GM19455 (cell line): ENCODE results near the gene NUTM2A.
"Not testable (repeated sequence)": the region's sequence is repeated elsewhere in the genome, so short reads cannot be mapped to it uniquely, and the experiment has no call there.

Source experiments
- ATAC-seq: cut with Tn5 transposase; IDR thresholded peaks from one replicate; pipeline ENCODE4 v1.9.1; 2021; ENCODE audit not compliant: unreplicated experiment

Gene NUTM2A, protein sequence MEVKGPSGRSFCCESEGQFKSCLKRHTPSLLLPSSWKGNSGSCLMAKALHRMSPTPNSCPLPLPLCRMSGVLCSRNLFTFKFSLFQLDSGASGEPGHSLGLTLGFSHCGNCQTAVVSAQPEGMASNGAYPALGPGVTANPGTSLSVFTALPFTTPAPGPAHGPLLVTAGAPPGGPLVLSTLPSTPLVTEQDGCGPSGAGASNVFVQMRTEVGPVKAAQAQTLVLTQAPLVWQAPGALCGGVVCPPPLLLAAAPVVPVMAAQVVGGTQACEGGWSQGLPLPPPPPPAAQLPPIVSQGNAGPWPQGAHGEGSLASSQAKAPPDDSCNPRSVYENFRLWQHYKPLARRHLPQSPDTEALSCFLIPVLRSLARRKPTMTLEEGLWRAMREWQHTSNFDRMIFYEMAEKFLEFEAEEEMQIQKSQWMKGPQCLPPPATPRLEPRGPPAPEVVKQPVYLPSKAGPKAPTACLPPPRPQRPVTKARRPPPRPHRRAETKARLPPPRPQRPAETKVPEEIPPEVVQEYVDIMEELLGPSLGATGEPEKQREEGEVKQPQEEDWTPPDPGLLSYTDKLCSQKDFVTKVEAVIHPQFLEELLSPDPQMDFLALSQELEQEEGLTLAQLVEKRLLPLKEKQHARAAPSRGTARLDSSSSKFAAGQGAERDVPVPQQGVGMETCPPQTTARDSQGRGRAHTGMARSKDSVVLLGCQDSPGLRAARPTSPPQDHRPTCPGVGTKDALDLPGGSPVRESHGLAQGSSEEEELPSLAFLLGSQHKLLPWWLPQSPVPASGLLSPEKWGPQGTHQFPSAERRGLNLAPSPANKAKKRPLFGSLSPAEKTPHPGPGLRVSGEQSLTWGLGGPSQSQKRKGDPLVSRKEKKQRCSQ

DNA sequence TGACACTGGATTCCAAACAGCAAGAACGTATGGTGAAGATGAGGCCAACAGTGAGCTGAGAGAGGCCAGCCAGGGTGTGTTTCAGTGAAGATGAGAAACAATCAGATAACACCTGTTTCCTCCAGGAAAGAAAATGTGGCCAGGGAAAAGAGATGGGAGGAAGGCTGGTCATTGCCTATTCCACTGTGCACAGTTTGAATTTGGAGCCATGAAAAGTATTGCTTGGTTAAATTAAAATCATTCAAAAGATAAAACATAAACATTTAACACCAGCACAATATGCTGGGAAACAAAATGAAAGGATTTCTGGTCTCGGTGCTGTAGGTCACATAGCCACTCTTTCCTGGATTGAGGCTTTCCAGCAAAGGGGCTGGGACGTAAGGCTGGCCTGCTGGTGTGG, at the start of gene NUTM2A:
Gene NUTM2A, plus strand, starts transcription at position 301 of the 400 bp plus-strand sequence. CDS start 383 bp downstream, outside the sequence.
- ATAC-seq: not testable (repeated sequence)

DNA sequence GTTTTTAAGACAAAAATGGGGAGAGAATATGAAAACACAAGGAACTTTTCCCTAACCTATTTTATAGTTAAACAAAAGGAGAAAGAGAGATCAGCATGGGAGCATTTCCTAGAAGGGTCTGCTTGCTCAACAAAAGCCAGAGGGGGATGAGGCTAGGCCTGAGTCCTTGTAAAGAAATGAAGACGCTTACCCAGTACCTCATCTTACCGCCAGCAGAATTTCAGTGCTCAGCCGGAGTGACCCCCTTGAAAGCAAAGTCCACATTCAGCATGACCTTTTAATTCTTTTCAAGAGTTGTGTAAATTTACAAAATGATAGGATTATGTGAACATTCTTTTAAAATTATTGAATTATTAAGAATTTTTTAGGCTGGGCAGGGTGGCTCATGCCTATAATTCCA, 47.7 kb upstream of the NUTM2A start:
- not testable (repeated sequence) for ATAC-seq

DNA sequence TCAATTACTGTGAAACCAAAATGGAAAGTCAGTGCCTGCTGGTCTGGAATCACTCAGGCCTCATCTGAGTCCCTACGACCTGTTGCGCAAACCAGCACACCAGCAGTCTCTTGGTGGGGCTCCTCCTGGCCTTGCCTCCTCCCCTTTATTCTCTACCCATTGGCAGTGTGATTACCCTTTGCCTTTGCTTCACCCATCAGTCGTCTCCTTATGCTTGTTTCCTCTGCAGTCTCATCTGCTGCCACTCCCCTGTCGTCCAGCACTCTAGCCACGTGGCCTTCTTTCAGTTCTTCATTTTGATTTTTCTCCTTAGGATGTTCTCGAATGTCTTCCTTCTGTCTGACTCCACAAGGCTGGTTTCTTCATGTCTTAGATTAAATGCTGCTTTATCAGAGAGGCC, 40.8 kb upstream of the NUTM2A start:
- not testable (repeated sequence) for ATAC-seq

DNA sequence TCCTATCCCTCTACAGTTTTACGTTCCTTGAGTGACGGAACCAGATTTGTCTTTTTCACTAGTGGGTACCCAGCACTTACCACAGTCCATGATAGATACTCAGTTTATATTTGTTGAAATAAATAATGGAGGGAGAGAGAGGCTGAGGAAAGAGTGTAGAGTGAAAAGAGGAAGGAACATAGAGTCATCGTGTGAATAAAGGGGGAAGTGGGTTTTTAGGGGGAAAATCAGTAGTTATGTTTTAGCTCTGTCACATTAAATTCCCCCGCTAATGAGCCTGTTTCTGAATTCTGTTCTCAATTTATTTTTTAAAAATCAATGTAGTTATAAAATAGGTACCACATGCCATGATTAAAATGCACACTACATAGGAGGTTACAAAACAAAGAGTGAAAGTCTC, 39.2 kb upstream of the NUTM2A start:
- ATAC-seq: not testable (repeated sequence)

DNA sequence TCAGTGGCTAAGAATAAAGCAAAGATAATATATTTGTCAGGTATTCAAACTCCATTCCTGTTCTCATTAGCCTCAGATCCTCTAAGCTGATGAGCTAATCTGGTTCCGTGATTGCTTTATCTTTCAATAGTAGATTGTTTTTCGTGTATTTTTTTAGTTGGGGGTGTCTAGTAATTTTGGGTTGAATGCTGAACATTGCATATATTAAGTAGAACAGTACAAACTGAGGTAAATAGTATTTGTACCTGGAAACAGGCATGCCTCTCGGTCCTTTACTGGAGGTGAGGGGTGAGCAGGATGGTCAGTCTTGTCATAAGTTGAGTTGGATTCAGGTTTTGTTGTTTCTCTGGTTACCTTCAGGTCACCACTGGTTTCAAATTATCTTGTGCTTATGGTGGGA, 37.7 kb upstream of the NUTM2A start:
- not testable (repeated sequence) for ATAC-seq

DNA sequence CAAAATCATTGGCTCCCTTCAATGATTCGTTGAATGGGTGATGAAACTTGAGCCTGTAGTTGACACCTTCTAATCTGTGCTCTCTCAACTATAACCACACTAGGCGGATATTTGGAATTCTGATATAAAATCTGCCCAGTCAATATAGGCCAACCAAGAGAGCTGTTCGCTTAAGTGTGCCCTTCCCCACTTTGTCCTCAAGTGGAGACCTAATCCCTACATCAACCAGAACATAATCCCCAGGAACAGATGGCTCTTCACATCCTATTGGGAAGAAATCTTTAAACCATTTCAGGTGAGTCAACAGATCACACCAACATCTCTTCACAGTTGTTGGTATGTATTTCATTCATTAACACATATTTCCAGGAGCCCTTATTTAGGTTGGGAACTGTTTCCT, 33.4 kb upstream of the NUTM2A start:
- not testable (repeated sequence) for ATAC-seq

DNA sequence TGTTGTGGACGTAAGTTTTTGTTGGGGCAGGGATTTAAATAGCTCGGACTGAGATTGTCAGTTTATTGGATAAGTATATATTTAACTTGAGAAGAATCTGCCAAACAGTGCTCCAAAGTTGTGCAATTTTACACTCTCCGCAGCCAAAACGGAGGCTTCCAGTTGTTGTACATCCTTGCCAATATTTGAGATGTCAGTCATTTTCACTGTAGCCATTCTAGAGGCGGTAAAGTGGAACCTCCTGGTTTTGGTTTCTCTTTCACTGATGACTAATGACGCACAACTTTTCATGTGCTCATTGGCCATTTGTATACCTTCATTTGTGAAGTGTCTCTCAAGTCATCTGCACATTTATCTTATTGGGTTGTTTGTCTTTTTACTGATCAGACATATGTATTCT, 24.3 kb upstream of the NUTM2A start:
- not testable (repeated sequence) for ATAC-seq

DNA sequence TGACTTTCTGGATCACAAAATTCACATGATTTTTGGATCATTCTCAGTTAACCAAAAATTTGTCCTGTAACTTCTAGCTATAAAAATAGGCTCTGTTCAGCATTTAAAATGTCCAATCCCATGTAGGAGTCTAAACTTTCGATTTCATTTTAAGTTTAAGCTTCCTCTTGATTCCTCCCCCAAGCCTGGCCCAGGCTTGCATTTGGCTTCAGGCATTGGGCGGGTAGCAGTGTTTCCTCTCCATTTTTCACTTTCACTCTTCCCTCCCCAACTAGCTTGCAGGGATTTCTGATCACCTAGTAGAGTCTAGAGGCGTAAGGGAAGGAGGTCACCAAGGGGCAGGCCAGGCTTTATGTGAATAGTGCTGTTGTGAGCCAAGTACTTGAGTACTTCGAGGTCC, 20.4 kb upstream of the NUTM2A start:
- not testable (repeated sequence) for ATAC-seq

DNA sequence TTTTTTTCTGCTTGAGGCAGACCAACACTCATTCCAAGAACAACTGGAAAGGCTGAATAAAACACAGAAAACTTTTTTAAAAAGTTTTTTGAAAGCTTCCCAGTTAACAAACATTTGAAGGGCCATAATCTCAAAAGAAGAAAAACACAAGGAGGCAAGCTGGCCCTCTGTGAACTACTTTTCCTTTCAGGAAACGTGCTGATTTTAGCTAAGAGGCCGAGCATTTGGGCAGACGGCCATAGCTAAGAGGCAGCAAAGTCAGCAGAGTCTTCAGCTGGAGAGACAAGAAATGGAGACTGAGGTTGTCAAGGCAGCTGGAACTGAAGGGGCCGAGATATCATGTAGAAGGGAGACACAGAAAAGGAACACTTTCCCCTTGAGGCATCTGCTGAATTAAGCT, 18.3 kb upstream of the NUTM2A start:
- not testable (repeated sequence) for ATAC-seq

DNA sequence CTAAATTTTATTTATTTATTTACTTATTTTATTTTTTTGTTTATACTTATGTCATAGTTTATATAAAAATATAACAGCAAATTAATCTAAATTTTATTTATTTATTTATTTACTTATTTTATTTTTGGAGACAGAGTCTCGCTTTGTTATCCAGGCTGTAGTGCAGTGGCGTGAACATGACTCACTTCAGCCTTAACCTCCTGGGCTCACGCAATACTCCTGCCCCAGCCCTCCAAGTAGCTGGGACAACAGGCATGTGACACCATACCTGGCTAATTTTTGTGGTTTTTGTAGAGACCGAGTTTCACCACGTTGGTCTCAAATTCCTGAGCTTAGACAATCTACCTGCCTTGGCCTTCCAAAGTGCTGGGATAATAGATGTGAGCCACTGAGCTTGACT, 14.9 kb upstream of the NUTM2A start:
- not testable (repeated sequence) for ATAC-seq

DNA sequence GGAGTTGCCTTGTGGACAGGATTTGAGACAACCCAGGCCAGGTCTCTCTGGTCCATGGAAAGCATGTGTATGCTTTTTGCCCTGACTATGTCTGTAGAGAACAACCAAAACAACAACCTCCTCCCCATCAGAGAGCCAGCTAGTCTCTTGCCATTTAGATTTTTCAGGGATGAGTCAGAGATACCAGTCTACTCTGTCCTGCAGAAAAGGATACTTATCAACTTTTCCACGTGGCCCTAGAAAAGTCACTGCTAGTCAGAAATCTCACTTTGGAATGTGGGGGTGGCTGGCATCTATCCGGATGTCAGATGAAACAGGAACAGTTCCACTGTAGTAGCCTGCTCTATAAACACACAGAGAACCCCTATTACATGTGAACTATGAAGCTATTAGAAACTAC, 13.4 kb upstream of the NUTM2A start:
- ATAC-seq: not testable (repeated sequence)

DNA sequence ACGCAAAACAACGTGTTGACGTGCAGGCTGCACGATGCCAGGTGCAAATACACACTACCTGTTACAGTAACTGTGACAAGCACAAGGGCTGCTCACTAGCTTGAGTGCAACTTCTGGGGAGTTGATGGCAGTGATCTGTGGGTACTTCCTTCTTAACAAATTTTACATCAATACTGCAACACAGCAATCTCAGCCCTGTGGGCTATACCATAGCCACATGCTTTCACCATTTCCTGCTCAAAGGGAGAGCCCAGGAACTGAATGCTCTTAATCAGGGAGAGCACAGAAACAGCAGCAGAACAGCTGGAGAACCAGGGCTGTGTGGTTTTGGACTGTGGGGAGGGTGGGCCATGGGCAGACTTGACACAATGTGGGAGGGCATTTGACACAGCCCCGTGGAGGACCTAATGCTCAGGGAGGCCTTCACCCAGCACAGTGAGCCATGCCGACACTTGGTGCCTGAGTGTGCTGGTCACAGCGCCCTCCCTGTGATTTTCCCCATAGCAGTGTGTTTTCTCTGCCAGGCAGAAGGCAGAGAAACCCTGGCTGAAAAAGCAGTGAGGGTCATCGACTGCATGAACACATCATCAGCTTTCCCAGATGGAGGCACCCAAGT, 12.0 kb upstream of the NUTM2A start:
- ATAC-seq: not testable (repeated sequence)

DNA sequence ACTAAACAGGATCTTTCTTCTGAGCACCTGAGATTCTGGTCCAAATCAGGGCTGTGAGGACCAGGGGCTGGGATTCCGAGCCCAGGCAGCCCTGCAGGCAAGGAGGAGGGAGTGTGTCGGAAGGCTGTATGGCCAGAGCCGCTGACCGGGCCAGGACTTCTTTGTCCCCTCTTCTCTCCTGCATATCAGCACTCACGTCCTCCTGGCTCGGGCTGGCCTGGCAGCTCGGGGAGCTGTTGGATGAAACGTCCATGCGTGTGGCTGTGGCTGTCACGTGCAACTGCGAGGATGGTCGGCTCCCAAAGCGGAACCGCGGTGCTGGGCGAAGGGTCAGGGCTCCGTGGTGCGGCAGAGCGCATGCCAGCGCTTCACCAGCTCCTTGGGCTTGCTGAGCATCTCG, 11.4 kb upstream of the NUTM2A start:
- not testable (repeated sequence) for ATAC-seq

DNA sequence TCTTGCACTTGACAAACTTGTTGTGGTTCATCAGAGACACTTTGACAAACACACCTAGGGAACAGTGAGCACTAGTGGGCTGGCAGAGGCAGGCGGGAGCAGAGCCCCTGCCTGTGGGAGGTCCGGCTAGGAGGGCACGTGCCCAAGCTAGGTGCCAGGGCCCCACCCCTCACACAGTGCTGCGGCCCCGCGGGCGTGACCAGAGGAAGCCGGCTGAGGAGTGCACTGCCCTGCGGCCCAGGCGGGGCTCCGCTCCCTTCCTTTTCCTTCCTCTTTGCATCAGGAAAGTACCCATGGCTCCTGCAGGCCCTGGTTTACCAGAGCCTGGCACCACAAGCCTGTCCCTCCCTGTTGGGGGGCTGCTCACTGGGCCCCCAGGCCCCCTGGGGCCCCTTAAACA, 9.1 kb upstream of the NUTM2A start:
- ATAC-seq: not testable (repeated sequence)

DNA sequence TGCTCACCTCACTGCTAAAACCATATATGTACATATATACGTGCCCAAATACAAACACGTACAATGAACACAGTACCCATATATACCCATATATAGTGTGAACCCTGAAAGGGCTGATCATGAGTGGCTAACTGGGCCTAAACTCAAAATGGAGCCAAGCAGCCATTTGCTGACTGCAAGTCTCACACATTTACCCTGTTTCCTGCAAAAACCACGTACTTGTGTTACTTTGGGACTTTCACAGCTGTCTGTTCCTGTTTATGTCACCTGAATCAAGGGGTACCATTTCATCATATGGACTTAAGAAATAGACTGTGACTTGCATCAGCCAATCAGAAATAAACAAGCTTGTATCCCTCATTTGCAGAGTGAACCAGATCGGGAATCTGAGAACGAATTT, 5.9 kb upstream of the NUTM2A start:
- ATAC-seq: not testable (repeated sequence)

DNA sequence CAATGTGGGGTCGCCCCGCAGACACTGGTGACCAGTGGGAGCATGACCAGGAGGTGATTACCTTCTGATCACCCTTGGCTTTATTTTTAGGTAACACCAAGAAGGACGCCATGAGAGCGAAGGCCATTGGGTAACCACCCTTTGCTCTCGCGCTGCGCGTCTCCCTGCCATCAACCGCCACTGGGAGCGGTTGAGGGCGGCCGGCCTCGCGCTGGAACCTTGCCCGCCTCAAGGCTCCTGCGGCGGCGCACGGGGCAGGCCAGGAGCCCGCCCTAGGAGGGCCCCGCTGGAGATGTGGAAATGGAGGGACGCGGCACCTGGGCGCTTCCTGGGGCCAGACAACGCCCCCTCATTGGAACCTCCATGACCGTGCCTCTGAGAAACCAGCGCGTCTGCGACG, 2.5 kb upstream of the NUTM2A start:
- not testable (repeated sequence) for ATAC-seq

DNA sequence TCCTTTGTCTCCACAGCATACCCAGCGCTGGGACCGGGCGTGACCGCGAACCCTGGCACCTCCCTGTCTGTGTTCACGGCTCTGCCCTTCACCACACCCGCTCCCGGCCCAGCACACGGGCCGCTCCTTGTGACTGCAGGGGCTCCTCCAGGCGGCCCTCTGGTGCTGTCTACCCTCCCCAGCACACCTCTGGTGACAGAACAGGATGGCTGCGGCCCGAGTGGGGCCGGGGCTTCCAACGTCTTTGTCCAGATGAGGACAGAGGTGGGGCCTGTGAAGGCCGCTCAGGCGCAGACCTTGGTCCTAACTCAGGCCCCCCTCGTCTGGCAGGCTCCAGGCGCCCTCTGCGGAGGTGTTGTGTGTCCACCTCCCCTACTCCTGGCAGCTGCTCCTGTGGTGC, 3.0 kb downstream of the NUTM2A start:
- not testable (repeated sequence) for ATAC-seq

DNA sequence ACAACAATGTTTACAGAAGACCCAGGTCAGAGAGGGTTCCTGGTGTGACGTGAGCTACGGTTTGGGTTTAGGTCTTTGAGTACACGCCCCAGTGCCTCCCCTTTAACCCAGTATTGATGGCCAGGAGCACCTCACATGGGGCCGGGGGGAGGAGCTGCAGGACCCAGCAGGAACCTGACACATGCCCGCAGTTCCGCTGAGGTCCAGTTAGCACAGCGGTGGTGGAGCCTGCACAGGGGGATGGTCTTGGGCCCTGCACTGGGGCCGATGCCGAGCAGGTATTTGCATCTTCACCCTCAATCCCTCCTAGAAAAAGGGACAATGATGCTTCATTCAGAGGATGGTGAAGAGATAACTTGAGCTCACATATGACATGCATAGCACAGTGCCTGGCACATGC, 4.0 kb downstream of the NUTM2A start:
- ATAC-seq: not testable (repeated sequence)

DNA sequence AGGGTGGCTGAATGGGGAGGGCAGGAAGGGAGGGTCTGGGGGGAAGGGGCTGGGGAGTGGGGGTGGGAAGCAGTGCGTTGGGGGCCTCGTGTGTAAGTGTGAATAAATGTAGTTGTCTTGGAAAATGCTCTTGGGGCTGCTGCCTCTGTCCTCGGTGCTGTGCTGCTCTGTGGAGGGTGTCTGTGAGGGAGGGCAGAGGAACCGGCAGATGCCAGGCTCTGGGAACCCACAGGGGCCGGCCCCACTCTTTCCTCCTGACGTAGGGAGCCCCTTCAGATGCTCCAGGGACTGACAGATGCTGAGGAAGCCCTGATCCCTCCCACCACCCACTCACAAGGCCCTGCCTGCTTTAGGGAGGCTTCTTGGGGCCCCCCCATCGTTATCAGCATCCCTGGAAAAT, 9.6 kb downstream of the NUTM2A start:
- not testable (repeated sequence) for ATAC-seq

DNA sequence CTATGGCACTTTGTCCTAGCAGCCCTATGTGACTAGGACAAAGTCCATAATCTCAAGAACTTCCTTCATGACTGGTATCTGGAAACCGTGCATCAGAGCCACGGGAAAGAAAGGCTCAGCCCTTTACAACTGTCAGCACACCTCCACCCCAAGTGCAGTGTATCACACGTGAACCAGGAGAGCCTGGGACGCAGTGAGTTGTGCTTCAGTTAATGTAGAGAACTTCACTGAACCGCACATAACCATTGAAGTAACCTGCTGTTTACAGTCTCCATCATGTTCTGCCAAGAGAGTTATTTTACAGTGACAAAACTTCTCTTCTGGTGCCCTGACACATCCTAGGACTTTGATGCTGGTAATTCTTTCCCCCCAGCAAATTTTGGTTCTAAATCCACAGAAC, 12.0 kb downstream of the NUTM2A start:
- not testable (repeated sequence) for ATAC-seq

DNA sequence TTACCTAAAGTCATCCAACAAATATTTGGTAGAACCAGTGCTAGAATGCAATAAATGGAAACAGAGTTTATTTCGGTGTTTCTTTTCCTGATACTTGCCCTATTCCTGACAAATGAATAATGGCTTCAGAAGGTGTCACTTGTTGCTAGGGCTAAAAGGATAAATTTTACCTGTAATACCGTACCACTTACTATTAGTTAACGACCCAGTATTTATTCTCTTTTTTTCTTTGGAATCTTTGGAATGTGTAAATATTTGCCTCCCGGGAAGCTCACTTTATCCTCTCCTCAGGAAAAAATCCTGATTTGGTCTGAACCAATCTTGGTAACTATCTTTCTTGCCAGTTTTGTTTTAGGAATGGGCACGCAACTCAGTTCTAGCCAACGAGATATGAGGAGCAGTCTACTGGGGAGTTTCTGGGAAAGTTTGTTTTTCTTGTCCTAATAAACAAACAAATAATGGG, 14.1 kb downstream of the NUTM2A start:
- not testable (repeated sequence) for ATAC-seq
